NCI-H510A (cell line): ENCODE measurements around the gene ADAMTS15.

Source experiments
- DNase-seq: peaks from one replicate; lab custom pipeline; 2025; lab: John Stamatoyannopoulos, UW

The ADAMTS15 gene, protein sequence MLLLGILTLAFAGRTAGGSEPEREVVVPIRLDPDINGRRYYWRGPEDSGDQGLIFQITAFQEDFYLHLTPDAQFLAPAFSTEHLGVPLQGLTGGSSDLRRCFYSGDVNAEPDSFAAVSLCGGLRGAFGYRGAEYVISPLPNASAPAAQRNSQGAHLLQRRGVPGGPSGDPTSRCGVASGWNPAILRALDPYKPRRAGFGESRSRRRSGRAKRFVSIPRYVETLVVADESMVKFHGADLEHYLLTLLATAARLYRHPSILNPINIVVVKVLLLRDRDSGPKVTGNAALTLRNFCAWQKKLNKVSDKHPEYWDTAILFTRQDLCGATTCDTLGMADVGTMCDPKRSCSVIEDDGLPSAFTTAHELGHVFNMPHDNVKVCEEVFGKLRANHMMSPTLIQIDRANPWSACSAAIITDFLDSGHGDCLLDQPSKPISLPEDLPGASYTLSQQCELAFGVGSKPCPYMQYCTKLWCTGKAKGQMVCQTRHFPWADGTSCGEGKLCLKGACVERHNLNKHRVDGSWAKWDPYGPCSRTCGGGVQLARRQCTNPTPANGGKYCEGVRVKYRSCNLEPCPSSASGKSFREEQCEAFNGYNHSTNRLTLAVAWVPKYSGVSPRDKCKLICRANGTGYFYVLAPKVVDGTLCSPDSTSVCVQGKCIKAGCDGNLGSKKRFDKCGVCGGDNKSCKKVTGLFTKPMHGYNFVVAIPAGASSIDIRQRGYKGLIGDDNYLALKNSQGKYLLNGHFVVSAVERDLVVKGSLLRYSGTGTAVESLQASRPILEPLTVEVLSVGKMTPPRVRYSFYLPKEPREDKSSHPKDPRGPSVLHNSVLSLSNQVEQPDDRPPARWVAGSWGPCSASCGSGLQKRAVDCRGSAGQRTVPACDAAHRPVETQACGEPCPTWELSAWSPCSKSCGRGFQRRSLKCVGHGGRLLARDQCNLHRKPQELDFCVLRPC

DNA sequence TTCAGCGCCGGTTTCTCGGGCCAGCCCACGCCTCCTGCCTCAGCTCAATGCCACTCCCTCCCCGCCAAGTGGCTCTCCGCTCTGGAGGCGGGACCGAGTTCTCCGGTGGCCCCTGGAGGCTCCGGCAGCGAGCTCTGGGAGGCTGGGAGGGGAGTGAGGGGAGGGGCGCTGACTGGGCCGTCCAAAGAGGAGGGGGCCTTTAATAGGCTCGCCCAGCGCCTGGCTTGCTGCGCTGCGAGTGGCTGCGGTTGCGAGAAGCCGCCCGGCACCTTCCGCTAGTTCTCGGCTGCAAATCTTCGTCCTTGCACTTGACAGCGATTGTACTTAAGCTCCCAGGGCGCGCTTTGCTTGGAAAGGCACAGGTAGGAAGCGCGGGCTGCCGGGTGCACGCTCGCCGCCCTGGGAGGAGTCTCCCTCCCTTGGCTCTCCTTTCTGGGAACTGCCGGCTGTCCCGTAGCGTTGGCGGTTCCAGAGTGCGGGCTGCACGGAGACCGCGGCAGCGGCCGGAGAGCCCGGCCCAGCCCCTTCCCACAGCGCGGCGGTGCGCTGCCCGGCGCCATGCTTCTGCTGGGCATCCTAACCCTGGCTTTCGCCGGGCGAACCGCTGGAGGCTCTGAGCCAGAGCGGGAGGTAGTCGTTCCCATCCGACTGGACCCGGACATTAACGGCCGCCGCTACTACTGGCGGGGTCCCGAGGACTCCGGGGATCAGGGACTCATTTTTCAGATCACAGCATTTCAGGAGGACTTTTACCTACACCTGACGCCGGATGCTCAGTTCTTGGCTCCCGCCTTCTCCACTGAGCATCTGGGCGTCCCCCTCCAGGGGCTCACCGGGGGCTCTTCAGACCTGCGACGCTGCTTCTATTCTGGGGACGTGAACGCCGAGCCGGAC, at the start of gene ADAMTS15:
Gene ADAMTS15 (plus strand): TSS at position 230 of the 894 bp plus-strand sequence. CDS start 329 bp downstream, at position 559.
- peak; percentile 16 for DNase-seq

DNA sequence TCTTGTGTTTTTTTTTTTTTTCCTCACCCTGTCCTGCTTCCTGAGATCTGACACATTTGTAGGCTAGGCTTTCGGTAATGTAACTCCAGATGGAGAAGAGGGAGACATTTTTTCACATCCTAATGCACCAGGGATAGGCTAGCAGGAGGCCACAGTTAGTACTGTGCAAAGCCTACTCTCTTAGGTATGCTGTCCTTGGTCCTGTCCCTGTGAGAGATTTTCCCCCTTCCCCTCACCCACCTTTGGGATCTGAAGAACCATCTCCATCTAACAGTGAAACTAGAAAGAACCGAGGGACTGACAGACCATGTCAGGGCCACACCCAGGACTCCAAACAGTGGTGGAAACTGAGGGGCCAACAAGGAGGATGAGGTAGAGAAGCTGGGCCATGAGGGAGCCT, 49.2 kb upstream of the ADAMTS15 start:
- DNase-seq: no peak

DNA sequence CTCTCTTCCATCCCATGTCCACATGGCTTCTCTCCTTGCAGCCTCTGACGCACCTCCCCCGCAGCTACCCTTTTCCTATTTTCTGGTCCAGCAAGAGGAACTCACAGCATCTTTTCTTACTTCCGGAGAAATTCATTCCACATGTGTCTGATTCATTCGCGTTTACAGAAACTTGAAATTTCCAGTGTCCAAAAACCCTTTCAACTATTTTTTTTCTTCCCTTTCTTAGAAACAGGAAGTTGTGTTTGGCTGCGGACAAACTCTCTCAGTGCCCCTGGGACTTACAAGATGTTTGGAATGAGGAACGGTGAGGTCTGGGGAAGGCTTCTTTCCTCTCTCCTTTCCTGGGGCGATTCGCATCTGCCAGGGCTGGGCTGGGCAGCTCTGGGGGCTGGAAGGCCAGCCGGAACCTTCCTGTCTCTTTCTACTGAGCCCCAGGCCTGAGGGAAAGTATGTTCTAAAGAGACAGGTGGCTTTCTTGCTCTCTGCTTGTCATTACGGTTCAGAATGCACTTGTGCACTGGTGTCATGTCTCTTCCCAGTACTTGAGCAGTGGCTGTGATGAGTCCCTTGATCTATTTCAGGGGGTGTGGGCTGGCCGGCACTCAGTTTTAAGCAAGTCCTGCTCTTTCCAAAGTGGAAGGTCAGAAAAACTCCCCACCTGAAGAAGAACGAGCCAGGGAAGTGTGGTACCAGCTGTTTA, 47.5 kb upstream of the ADAMTS15 start:
- no peak for DNase-seq

DNA sequence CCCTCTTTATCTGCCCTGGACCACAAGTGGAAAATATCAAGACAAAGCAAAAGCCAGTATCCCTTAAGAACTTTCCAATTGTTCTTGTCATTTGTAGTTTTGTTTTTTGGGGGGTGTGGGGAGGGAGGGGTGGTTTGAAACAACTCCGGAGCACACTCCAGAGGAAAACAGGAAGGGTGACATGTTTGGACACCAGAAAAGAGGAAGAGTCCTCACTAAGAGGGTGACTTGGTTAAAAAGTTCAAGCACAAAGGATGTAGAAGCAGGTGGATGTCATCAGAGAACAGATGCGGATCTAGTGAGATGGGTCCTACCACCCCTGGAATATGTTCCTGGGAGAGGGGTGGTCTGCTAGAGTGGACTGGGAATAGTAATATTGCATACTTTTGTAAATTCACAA, 45.9 kb upstream of the ADAMTS15 start:
- no peak for DNase-seq

DNA sequence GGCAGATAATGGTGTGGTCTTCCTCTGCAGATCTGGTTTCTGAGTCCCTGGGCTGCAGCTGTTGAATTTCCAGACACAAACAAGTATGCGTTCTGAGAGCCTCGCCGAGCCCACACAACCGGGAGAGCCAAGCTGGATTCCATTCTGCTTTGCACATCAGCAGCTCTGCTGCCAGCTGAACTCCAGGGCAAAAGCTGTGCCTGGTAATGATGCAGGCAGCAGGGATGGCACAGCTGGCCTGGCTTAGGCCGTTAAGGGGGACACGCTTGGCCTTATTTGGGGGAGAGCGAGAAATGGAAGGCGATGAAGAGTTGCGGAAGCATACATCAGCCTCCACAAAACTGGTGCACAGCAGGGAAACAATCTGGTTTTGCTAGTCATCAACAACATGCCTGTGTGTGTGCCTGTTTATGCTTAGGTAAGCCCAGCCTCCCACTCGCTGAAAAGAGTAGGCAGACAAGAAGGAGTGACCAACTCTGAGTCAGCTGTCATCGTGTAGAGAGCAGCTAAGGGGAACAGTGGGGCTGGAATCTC, 45.1 kb upstream of the ADAMTS15 start:
- DNase-seq: no peak

DNA sequence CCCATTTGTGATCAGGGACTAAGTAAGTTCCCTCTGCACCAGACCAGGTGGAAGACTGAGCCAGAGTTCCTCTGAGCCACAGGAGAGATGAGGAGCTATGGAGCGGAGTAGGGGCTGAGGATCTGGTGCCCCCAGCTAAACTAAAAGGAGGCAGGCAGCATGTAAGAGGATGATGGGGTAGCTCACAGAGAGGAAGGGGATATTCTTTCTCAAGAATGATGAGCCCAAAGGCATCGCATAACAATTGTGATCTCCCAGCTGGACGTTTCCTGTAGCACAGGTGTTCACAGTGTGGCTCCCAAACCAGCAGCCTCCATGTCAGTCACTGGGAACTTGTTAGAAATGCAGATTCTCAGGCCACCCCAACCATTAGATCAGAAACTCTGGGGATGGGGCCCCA, 44.5 kb upstream of the ADAMTS15 start:
- DNase-seq: no peak

DNA sequence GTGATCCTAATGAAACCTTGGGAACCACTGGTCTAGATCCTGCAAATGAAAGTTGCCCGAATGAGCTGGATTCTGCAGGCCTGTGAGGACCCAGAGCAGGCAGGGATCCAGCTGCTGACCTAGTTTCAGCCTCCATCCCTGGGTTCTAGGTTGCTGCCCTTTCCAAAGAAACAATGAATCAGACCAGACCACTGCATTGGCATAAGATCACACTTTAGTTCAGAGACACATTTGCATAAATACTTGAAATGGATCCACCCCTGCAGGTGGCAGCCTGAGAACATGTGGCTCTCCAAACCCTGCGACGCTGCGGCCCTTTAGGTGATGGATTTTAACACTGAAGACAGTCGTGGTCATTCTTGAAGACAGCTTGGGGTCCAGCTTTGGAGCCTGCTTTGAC, 43.7 kb upstream of the ADAMTS15 start:
- no peak for DNase-seq

DNA sequence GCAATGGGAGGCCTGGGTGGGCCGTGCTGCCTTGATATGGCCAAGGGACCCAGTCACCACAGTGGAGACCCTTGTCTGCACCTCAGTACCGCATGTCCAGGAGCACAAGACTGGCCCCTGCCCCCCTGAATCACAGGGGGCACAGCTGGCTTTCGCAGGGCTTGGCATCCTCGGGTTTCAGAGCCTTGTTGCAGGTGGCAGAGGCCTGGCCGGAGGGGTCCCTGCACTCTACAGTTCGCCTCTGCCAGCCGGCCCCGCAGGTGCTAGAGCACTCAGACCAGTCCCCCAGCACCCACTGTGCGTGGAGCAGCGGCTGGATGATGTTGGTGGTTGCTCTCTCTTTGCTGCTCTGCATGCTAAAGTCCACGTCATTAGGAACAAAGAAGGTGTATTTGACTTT, 43.0 kb upstream of the ADAMTS15 start:
- DNase-seq: no peak

DNA sequence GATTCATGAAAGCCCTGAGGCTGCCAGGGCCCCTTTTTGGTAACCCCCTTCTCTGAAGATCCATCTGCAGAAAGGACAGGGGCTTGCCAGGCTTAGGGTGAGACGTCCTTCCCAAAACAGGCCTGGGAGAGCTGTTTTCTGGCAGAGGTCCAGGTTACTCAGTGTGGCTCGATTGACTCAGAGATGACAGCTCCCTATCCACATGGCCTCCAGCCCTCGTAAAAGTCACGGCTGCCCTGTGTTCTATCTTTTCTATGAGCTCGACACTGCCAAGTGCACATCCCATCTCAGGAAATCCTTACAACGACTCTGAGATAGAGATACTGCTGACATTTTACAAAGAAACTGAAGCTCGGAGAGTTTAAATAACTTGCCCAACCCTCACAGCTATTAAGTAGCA, 40.5 kb upstream of the ADAMTS15 start:
- no peak for DNase-seq

DNA sequence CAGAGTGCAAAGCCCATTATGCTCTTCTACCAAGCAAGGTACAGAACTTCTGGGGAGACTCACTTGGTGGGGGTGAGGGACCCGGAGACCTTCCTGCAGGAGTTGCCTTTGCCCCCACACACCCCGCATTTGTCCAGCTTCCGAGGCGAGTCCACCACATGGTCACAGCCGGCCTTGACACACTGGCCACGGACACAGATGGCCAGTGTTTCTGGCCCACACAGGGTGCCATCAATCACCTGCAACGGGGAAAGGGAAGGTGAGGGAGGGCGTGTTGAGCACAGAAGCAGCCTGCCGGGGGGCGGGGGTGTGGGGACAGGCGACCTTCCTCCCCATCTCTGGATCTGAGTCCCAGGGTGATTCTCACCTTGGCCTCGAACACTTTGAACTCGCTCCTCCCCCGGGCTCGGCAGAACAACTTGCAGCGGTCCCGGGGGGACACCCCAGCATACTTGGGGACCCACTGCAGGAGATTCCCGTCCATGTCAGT, 40.0 kb upstream of the ADAMTS15 start:
- DNase-seq: no peak

DNA sequence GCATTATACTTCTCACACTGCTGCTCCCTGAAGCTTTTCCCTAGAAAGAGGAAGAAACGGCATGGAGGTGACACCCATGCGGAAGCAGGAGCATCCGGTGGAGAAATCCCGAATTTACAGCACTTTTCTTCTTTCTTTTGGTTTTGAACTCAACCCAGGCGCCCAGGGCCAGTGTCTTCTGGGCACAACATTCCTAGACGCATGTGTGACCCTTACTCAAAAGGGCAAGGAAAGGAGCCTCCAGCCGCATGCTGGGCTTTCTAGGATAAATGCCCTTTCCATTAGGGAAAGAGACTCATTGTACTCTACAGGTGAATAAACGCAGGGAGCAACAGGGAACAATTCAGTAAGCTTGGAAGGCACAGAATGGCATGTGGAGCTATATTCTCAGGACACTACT, 39.5 kb upstream of the ADAMTS15 start:
- no peak for DNase-seq

DNA sequence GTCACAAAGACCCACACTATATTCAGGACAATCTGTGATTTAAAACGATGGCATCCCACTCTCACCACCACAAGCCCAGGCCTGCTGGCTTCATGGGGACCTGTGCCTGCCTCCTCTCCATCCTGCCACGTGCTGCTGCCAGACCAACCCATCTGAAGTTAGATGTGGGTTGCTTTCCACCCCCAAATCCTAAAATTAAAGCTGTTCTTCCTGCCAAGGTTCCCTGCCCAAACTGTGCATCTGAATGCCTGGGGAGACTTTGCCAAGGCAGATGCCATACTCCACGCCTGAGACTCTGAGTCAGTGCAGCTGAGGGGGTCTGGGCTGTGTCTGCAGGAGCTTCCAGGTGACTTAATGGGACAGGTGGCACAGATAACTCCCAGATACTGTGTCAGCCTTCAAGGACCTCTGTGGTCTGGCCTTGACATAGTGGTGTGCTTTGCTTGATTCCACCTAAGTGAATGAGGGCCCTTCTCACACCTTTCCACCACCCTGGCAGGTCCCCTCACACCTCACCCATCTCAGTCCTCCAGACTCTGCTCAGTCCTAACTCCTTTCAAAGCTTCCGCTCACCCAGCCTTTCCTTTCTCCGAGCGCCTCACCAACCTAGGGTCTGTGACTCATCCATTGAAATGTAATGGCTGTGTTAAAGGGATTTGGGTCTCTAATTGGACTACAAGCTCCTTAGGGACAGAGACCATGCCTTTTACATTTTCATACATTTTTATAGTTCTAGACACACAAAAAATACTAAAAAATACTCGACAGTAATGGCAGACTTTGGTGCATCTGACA, 38.7 kb upstream of the ADAMTS15 start:
- no peak for DNase-seq

DNA sequence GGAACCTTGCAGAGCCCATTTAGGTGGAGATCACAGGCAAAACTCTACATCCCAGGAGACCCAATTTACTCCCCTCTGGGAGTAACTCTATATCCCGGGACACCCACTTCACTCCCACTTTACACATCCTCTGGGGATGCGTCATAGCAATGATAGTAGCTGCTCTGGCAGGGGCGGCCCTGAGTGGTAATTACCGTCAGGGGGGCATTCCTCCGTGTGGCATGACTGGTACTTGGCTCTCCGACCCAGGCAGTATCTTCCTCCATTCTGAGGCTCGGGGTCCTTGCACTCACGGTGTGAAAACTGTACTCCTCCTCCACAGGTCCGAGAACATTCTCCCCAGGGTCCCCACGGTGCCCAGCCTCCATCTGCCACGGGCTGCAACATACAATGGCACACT, 37.2 kb upstream of the ADAMTS15 start:
- DNase-seq: no peak

DNA sequence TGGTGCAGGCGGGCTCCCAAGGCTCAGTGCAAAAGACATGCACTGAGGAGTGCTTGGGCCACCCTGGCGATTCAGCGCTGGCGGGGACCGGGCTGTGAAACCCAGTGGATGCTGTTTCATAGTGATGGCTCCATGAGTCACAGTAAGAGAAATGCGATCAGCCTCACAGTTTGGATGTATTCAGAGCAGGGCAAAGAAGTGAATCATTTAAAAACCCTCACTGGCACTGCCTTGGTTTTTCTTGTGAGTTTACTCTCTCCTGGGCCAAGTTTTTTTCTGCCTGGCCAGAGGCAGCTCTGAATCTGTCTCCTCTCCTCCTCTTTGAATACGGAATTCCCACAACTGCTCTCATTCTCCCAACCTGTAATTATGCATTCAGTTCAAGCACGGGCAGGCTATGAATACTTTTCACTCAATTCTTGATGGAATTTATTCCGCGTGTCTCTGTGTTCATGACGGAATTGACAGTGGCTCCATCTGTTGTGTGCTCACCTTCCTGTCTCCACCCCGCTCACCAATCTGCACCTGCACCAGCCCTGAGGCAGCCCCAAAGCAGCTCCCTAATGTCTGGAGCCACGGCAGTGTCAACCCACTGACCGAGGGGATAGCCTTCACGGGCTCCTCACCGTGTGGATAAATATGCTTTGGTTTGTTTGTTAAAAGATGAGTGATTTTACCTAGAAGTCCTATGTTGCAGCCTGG, 34.9 kb upstream of the ADAMTS15 start:
- DNase-seq: no peak

DNA sequence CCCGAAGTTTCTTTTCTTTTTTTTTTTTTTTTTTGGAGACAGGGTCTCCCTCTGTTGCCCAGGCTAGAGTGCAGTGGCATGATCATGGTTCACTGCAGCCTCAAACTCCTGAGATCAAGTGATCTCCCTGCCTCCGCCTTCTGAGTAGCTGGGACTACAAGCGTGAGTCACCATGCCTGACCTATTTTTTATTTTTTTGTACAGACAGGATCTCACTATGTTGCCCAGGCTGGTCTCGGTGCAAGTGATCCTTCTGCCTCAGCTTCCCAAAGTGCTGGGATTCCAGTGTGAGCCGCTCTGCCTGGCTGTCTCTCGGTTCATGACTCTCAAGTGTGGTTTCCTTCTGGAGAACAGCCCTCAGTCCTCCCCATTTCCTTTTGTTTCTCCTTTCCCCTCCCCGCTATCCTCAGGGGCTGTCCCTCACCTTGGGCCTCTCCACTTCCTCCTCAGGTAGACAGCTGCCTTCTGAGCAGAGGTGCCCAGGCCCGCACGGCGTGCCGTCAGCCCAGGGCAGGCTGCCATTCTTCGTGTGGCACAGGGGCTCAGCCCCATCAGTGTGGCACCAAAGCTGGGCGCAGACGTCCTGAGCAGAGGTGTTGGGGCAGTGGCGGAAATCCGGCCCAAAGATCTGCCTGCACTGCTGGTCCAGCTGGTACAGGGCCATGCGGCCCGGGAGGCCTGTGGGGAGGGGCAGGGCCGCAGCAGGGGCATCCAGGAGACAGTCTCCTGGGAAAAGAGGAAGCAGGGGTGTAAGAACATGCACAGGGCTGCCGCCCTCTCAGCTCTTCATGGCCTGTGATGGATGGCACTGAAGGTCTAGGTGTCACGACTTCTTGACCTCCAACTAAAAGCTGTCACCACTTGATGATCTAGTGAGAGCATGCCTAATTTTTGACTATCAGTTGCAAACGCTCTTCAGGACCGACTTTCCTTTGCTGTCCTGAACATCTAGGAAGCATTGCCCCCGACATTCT, 34.1 kb upstream of the ADAMTS15 start:
- DNase-seq: no peak

DNA sequence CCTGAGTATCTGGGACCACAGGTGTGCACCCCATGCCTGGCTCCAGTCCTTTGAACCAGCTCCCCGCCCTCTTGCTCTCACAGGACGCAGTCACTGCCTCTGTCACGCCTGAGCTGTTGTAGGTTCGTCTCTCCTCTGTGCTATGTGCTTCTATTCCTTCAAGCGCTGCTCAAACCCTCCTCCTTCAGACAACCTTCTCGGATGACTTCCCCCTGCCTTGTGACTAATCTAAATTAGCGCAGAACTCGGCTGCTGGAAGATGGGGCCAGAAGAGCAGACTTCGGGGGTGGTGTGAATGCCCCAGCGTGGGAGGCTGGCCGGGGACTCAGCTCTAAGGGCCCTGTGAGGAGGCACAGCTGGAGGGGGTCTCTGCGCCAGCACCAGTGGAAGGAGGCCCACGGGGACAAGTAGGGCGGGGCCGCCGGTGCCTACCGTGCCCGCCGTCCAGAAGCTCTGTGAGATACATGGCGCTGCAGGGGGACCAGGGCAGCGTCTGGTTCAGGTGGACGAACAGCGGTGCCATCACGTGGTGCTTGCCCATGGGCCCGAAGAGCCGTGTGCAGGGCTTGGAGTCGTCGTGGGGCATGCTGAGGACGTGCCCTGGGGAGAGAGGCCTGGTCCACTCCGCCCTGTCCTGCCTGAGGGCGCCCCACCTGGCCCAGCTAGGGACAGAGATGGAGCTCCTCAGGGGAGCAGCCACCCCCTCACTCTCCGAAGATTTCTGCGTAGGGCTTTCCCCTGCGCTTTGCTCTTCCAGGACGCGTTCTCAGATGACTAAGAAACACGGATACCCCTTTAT, 32.5 kb upstream of the ADAMTS15 start:
- no peak for DNase-seq

DNA sequence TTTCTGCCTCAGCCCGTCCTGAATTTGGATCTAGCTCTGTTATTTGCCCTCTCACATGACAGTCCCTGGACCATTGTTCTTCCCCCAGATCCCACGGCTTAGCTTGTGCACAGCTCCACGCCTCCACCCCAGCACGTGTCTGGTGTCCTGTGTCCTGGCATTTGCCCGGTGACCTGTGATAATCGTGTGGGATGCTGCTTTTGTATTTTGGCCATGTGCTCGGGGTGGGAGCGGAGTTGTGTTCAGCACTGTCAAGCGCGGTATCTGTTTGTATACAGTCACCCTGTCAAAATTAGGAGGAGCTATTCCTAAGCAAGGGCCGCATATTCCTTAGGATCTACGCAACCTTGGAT, 31.9 kb upstream of the ADAMTS15 start:
- no peak for DNase-seq

DNA sequence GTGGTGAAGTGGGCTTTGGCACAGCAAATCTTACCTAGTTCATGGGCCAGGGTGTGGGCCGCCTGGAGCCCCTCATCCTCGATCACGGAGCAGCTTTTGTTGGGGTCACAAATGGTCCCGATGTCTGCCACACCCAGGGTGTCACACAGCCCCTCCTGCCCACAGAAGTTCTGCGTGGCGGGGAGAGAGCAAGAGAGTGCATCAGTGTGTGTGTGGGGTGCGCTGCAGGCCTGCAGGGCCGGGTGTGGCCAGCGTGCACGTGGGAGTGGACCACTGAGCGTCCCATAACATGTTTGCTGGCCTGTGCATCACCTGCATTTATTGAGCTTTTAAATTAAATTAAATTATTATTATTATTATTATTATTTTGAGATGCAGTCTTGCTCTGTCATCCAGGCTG, 31.5 kb upstream of the ADAMTS15 start:
- no peak for DNase-seq
